Midbrain (tissue), 1 donor: Measurements from ENCODE around the gene DOCK4.
A peak's percentile ranks its signal among the peaks of the same experiment; 100 is the strongest.
"Not testable (repeated sequence)": the region's sequence is repeated elsewhere in the genome, so short reads cannot be mapped to it uniquely, and the experiment has no call there.

Source experiments
- DNase-seq: peaks from one replicate; lab custom pipeline; 2025; lab: John Stamatoyannopoulos, UW

Gene DOCK4

GRCh38 chr7:112206238-112206990 lies at the start of gene DOCK4, which contains the start of gene ZNF277:
Gene DOCK4, minus strand, starts transcription at chr7:112206399. Its CDS starts 261 bp downstream, at chr7:112206138.
Gene ZNF277, plus strand, starts transcription at chr7:112206695. Its CDS starts 22 bp downstream, at chr7:112206717.
- peak; percentile 100 for DNase-seq

- no peak for DNase-seq
These were observed 49.2 kb upstream of the DOCK4 start for GRCh38 chr7:112255388-112255720.

- no peak for DNase-seq
These were observed 48.6 kb upstream of the DOCK4 start for GRCh38 chr7:112254709-112255387.

- DNase-seq, result no peak
These were observed 48.0 kb upstream of the DOCK4 start for GRCh38 chr7:112254156-112254555.

- no peak for DNase-seq
These were observed 46.5 kb upstream of the DOCK4 start for GRCh38 chr7:112252691-112253090.

GRCh38 chr7:112252141-112252540 lies 45.9 kb upstream of the DOCK4 start:
- DNase-seq, result peak; percentile 56

- DNase-seq, result not testable (repeated sequence)
These were observed 43.8 kb upstream of the DOCK4 start for GRCh38 chr7:112249967-112250366.

- DNase-seq, result no peak
These were observed 42.4 kb upstream of the DOCK4 start for GRCh38 chr7:112248598-112248997.

GRCh38 chr7:112238852-112239610 lies 32.8 kb upstream of the DOCK4 start:
- no peak for DNase-seq

- DNase-seq, result no peak
These were observed 32.1 kb upstream of the DOCK4 start for GRCh38 chr7:112238330-112238729.

- no peak for DNase-seq
These were observed 30.4 kb upstream of the DOCK4 start for GRCh38 chr7:112236597-112236996.

- no peak for DNase-seq
These were observed 27.9 kb upstream of the DOCK4 start for GRCh38 chr7:112234147-112234546.

GRCh38 chr7:112233048-112233697 lies 27.0 kb upstream of the DOCK4 start:
- no peak for DNase-seq

GRCh38 chr7:112232212-112232978 lies 26.2 kb upstream of the DOCK4 start:
- DNase-seq, result no peak

- DNase-seq, result no peak
These were observed 22.4 kb upstream of the DOCK4 start for GRCh38 chr7:112228632-112229031.

GRCh38 chr7:112226701-112227276 lies 20.6 kb upstream of the DOCK4 start:
- DNase-seq, result no peak

- no peak for DNase-seq
These were observed 18.8 kb upstream of the DOCK4 start for GRCh38 chr7:112225006-112225405.

GRCh38 chr7:112224186-112224585 lies 18.0 kb upstream of the DOCK4 start:
- no peak for DNase-seq

- DNase-seq, result no peak
These were observed 17.1 kb upstream of the DOCK4 start for GRCh38 chr7:112223310-112223709.

- no peak for DNase-seq
These were observed 14.8 kb upstream of the DOCK4 start for GRCh38 chr7:112220877-112221434.

GRCh38 chr7:112215787-112216186 lies 9.6 kb upstream of the DOCK4 start:
- no peak for DNase-seq
